HG02588 (cell line): ENCODE measurements around the gene SLC35F2.
A peak's percentile ranks its signal among the peaks of the same experiment; 100 is the strongest.
"Not testable (repeated sequence)": the region's sequence is repeated elsewhere in the genome, so short reads cannot be mapped to it uniquely, and the experiment has no call there.

Experiments
- ATAC-seq: cut with Tn5 transposase; IDR thresholded peaks from one replicate; pipeline ENCODE4 v1.9.1; 2021; ENCODE audit warnings: mild to moderate bottlenecking, moderate library complexity; ENCODE audit not compliant: unreplicated experiment

Gene SLC35F2, protein sequence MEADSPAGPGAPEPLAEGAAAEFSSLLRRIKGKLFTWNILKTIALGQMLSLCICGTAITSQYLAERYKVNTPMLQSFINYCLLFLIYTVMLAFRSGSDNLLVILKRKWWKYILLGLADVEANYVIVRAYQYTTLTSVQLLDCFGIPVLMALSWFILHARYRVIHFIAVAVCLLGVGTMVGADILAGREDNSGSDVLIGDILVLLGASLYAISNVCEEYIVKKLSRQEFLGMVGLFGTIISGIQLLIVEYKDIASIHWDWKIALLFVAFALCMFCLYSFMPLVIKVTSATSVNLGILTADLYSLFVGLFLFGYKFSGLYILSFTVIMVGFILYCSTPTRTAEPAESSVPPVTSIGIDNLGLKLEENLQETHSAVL

DNA sequence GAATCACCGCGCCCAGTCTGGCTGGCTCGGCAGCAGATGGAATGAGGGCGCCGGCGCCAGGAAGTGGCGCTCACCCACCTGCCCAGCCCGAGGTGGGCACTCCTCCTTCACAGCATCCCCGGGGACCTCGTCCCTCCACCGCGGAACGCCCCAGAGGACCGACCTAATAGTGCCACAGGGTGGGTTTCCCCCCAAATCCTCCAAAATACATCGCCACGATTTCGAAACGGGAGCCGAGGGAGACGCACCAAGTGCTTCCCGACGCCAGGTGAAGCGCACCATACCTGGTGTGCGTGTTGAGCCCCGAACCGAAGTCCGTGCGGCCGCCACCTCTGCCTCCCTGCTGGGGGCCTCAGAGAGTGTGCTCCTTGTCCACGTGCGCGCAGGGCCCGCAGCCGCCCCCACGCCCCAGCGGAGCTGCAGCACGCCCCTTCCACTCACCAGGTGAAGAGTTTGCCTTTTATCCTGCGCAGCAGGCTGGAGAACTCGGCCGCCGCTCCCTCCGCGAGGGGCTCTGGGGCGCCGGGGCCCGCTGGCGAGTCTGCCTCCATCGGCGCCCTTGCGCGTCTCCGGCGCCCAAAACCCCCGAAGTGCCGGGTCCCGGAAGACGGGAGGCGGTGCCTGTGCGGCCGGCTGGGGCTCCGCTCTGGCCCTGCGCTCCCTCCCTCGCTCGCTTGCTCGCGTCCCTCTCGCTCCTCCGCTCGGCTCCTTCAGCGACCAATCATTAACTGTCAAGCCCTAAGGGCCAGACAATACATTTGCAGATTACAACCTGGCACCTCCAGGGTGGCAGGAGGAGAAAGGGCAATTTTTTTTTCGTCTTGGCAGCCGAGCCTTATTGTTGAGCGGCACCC is at the start of gene SLC35F2:
Gene SLC35F2 (minus strand): TSS at position 571 of the 854 bp plus-strand sequence. CDS start 20 bp downstream, at position 551.
- ATAC-seq: peak; percentile 90

DNA sequence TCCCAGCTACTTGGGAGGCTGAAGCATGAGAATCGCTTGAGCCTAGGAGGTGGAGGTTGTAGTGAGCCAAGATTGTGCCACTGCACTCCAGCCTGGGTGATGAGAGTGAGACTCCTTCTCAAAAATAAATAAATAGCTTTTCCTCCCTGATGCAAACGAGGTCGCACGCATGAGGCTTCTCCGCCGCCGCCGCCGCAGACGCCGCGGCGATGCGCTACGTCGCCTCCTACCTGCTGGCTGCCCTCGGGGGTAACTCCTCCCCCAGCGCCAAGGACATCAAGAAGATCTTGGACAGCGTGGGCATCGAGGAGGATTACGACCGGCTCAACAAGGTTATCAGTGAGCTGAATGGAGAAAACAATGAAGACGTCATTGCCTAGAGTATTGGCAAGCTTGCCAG is 49.6 kb upstream of the SLC35F2 start:
- no peak for ATAC-seq

DNA sequence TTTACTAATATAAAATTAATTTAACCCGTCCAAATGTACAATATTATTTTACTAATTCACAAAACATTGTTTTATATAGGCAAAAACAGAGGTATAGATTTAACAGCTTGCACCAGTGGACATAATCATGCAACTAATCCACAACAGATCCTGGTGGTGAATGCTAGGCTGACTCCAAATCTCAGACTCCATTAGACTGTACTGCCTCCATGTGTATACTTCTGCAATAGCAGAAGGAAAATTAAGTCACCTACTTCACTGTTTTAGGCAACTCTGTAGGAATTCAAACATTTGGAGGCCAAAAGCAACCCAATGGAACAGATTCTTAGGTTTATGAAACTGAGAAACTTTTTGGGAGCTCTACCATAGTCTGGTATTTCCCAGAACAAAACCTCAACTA is 39.7 kb upstream of the SLC35F2 start:
- ATAC-seq: peak; percentile 73

DNA sequence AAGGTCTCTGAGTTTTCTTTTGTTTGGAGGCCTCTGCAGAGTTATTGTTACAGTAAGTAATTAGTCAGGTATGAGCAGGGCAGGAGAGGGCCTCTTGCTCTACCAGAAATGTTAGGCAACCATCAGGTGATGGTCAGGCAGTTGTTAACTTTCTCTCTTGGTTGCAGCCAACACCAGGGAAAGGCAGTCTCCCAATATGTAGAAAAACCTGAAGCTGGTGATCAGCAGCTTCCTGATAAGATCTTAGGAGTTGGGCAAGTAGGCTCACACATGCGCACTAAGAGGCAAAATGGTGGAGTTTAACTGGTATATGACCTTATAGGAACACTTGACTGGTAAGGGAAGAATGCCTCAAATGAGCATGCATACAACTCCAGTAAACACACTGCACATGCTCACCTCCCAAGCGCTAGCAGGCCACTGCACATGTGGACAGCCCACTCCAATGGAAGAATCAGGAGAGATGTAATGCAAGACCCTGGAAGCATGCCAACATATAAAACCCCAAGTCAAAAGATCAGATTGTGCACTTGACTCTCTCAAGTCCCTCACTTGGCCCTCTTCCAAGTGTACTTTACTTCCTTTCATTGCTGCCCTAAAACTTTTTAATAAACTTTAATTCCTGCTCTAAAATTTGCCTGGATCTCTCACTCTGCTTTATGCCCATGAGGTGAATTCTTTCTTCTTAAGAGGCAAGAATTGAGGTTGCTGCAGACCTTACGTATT is 23.7 kb upstream of the SLC35F2 start:
- no peak for ATAC-seq

DNA sequence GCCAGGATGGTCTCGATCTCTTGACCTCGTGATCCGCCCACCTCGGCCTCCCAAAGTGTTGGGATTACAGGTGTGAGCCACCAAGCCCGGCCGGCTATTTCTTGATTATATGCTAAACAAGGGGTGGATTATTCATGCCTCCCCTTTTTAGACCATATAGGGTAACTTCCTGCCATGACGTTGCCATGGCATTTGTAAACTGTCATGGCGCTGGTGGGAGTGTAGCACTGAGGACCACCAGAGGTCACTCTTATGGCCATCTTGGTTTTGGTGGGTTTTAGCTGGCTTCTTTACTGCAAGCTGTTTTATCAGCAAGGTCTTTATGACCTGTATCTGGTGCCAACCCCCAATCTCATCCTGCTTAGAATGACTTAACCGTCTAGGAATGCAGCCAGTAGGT is 22.9 kb upstream of the SLC35F2 start:
- ATAC-seq: not testable (repeated sequence)

DNA sequence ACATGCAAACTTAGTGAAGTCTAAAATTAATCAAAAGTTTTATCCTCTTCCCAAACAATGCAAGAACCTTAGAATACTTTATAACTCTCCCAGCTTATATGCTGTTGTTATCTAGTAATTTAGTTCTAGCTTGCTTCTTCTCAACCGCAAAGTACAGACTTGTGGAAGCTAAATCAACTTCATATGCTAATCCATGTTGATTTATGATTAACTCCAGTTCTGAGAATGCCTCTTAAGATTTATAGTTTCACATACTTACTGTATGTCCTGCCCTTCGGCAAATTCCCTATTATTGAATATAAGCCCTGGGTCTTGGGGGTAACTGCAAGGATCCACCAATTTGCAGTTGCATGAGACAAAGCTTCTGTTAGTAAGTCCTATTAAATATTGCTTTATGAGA is 17.6 kb upstream of the SLC35F2 start:
- ATAC-seq: no peak

DNA sequence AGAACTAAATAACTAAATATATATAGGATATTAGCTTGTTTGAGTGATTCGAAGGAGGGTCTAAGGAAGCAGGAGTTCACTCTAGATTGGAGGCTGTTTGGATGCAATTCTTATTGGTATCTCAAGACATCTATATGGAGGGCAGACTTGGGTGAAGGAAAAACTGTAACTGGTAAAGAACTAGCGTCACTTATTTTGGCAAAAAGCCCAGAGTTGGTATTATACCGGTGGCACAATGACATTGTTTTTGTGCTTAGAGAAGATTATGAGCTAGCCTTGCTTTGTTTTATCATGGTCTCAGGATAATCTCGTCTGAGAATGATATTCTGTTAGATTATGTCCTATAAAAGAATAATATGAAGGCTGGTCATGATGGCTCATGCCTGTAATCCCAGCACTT is 6.0 kb upstream of the SLC35F2 start:
- ATAC-seq: no peak

DNA sequence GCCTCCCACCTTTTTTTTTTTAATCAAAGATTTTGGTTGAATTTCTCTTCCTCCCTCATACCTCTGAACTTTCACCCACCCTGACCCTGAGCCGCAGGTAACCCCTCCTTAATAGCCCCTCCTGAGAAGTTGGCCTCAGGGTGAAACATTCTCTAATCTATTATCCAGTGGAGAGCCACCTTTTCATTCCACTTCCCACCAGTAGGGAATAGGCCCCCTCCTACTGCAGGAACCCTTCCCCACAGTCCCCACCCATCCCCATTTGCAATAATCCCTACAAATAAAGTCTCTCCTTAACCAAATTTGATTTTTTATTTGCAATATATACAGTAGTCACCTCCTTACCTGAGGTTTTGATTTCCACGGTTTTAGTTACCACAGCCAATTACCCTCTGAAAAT is 2.1 kb upstream of the SLC35F2 start:
- ATAC-seq: no peak

DNA sequence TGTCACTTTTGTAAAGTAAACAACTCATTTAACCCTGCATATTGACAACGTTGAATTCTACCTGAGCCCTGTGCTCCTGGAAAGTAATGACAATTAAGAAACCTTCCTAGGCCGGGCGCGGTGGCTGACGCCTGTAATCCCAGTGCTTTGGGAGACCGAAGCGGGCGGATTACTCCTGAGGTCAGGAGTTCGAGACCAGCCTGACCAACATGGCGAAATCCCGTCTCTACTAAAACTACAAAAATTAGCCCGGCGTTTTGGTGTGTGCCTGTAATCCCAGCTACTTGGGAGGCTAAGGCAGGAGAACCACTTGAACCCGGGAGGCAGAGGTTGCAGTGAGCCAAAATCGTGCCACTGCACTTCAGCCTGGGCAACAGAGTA is 1.6 kb upstream of the SLC35F2 start:
- ATAC-seq: not testable (repeated sequence)

DNA sequence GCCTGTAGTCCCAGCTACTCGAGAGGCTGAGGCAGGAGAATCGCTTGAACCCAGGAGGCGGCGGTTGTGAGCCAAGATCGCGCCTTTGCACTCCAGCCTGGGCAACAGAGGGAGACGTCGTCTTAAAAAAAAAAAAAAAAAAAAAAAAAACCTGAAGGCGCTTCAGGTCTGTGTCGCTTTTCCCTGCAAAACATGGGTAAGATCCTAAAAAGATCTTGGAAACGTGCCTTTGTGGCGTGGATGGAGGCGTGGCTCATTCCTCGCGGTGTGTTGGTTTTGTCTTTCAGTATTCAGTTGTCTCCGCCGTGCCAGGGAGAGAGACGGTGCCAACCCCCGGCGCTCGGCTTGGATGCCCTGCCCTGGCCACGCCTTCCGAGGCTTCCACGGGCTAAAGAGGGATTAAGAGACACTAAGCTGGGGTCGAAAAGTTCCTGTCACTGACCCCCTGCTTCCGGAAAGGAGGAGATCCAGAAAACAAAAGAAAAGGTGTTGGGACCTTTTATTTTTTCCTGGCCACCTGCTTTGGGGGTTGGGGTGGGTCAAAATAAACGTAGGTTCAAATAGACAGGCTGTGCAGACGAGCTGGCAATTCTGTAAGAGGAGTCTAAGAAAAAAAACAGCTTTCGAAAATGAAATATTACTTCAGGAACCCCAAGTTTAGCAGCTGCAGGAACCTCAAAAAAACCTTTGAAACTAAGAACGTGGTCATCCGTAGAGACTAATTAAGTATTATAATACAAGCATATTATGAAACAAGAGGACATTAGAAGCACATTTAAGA is 1.1 kb upstream of the SLC35F2 start:
- ATAC-seq: peak; percentile 19

DNA sequence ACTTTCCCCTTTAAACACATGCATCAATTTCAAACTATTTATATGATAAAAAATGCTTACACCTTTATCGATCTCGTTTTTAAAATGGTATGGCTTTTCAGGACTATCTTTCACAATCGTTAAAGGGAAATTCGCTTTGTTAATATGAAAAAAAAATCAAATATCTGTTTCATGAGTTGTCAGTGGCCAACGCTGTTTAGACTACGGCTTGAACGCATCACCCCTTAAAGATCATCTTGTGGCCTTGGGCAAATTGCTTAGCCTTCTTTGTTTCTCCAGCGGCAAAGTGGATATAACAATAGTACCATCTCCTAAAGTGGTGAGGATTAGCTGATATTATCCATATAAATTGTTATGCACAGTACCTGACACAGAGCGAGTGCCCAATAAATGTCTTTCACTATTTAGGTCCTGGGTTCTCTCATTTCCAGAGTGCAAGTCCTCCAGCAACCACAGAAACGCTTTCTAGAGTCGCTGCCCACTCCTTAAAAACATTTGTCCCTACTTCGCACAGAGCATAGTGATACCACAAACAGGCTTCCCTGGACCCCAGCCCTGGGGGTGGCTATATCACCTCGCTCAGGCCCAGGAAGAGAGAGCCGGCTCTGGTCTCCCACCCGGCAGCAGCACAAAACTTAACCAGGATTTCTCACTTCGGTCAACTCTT is 904 bp downstream of the SLC35F2 start:
- no peak for ATAC-seq

DNA sequence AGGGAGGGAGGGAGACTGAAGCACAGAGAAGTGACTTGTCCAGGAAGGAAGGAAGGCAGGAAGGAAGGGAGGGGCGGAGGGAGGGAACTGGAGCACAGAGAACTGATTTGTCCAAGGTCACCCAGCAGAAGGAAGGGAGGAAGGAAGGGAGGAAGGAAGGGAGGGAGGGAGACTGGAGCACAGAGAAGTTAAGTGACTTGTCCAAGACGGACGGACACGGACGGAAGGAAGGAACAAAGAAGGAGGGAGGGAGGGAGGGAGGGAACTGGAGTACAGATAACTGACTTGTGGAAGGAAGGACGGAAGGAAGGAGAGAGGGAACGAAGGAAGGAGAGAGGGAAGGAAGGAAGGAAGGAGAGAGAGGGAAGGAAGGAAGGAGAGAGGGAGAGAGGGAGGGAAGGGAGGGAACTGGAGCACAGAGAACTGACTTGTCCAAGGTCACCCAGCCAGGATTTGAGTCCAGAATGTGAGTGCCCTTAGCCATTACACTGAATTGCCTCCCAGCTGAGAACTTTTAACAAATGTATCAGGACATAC is 1.5 kb downstream of the SLC35F2 start:
- ATAC-seq: no peak

DNA sequence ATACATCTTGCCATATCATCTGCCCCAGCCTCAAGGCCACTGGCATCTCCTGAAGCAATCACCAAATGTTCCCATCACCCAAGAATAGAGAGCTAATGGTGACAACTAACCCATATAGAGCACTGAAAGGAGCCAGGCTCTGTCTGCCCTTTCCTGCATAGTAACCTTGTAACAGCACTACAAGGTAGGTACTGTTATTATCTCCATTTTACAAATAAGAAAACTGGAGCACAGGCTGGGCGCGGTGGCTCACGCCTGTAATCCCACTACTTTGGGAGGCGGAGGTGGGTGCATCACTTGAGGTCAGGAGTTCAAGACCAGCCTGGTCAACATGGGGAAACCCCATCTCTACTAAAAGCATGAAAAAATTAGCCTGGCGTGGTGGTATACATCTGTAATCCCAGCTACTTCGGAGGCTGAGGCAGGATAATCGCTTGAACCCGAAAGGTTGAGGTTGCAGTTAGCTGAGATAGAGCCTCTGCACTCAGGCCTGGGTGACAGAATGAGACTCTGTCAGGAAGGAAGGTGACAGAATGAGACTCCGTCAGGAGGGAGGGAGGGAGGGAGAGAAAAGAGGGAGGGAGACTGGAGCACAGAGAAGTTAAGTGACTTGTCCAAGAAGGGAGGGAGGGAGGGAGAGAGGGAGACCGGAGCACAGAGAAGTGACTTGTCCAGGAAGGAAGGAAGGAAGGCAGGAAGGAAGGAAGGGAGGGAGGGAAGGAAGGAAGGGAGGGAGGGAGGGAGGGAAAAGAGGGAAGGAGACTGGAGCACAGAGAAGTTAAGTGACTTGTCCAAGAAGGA is 2.2 kb downstream of the SLC35F2 start:
- no peak for ATAC-seq

DNA sequence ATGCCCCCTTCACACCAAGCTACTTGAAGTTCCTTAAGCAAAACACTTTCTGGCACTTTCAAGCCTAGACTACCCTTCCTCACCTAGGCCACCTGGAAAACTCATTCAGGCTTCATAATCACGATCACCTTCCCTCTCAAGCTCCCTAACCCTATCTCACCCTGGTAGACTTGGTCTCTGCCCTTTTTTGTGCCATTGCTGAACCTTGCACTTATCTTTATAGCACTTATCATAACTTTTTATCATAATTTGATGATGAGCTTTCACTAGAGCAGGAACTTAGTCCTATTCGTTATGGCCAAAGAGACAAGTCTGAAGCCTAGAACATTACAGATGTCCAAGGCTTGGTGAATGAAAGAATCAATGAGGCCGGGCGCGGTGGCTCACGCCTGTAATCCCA is 5.5 kb downstream of the SLC35F2 start:
- no peak for ATAC-seq

DNA sequence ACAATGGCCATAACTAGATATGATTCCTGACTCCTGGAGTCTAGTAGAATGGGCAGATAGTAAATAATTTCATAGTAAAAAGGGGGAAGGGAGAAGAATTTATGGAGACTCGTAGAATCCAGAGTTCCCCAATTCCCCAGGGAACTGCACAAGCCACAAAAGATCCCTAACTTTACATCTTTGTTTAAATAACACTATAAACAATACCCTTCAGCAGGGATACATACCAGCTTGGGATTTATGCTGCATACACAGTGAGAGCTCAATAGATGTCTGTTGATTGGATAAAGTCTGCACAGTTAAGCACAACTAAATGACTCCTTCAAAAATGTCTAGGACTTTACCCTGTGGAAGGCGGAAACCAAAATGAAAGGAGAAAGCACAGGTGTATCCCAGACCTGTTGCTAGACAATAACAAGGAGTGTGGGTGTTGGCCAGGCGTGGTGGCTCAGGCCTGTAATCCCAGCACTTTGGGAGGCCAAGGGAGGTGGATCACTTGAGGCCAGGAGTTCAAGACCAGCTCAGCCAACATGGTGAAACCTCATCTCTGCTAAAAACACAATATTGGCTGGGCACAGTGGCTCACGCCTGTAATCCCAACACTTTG is 6.8 kb downstream of the SLC35F2 start:
- no peak for ATAC-seq

DNA sequence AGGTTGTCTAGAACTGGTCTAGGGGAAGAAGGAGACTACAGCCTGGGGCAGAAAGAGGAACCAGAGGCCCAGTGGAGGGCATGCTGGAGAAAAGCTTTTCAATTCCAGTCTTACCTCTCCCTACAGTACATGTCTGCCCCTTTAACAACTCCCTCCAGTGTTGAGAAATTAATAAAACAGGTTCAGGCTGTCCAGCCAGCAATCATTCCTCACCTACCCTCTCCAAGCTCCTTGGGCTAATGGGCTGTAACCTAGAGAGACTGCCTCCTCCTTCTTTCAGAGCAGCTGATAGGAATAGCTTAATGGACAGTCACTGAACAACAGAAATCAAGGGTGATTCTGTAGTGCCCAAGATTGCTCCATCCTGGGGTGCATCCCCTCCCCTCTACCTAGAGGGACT is 8.8 kb downstream of the SLC35F2 start:
- no peak for ATAC-seq

DNA sequence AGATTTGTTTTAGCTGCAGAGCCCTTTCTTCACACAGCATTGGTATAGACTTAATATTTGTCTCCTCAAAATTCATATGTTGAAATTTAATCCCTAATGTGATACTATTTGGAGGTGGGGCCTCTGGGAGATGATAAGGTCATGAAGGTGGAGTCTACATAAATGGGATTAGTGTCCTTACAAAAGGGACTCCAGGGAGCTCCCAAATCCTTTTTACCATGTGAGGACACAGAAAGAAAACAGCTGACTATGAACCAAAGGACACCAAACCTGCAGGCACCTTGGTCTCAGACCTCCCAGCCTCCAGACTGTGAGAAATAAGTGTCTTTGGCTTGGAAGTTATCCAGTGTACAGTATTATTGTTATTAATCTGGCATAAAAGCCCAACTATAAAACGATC is 10.2 kb downstream of the SLC35F2 start:
- no peak for ATAC-seq

DNA sequence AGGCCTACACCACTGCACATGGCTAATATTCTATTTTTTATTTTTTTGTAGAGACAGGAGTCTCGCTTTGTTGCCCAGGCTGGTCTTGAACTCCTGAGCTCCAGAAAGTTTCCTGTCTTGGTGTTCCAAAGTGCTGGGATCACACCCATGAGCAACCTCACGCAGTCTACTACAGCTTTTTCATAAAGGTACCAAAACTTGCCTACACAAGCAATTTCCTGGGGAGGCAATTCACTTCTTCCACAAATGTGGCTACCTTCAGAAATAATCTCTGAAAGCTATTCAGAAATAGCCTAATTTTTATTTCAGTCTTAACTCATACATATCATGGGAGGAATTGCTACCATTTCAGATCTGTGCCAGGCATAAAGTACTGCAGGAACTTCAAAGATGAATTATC is 11.4 kb downstream of the SLC35F2 start:
- ATAC-seq: no peak

DNA sequence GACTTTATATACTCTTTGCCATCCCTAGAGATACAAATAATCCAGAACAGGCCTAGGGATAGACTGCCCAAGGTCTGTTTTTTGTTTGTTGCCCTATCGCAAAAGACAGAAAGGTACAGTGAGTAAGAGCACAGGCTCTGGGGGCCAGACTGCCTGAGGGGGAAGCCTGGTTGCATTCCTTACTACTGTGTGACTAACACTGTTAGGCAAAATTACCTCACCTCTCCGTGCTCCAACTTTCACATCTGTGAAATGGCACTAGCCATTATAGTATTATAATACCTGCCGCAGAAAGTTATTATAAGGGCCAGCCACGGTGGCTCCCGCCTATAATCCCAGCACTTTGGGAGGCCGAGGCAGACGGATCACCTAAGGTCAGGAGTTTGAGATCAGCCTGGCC is 14.5 kb downstream of the SLC35F2 start:
- ATAC-seq: no peak
